WTC11 (cell line): Measurements from ENCODE around the gene PPP1R3C. TPM values are rescaled to one million over a fixed set of nuclear protein-coding genes. Genes with fewer than 3 reads are reported as not detected.

Experiments used
- ATAC-seq: fragments of 200-7000 bp; cut with Tn5 transposase; 2 replicates; pipeline ENCODE4 v1.10.0; 2021; ENCODE audit warnings: mild to moderate bottlenecking, moderate library complexity
- CTCF ChIA-PET: fragments of 300-600 bp; sonication (Branson Sonifier 250); formaldehyde crosslinking; loops from one replicate; lab custom pipeline; 2021; ENCODE audit warnings: antibody characterized with exemption; lab: Charles Lee
- POLR2A ChIA-PET: fragments of 350-600 bp; sonication (Branson Sonifier 250); formaldehyde crosslinking; loops from one replicate; lab custom pipeline; 2021; ENCODE audit warnings: antibody characterized with exemption; lab: Charles Lee
- DNase-seq: peaks from one replicate; pipeline ENCODE4 v3.0.0; 2021; ENCODE audit warnings: low spot score
- H3K27ac Mint-ChIP-seq: 2 replicates; pipeline ENCODE4 v1.8.0; 2021; ENCODE audit warnings: mixed read lengths
- H3K27me3 Mint-ChIP-seq: 2 replicates; pipeline ENCODE4 v1.8.0; 2021; ENCODE audit warnings: low read depth, mild to moderate bottlenecking, moderate library complexity, mixed read lengths
- H3K36me3 Mint-ChIP-seq: 2 replicates; pipeline ENCODE4 v1.8.0; 2021; ENCODE audit warnings: mixed read lengths
- H3K4me1 Mint-ChIP-seq: 2 replicates; pipeline ENCODE4 v1.8.0; 2022; ENCODE audit warnings: mixed read lengths
- H3K4me3 Mint-ChIP-seq: 2 replicates; pipeline ENCODE4 v1.8.0; 2021; ENCODE audit warnings: mild to moderate bottlenecking, moderate library complexity, mixed read lengths
- H3K9me3 Mint-ChIP-seq: 2 replicates; pipeline ENCODE4 v1.8.0; 2021; ENCODE audit warnings: mixed read lengths
- AR ChIP-seq: fragments of 250-450 bp; sonication (Bioruptor Pico); IDR thresholded peaks from 2 replicates; pipeline ENCODE4 v1.9.0; 2021; ENCODE audit warnings: mild to moderate bottlenecking
- ATF1 ChIP-seq: sonication (generic); formaldehyde crosslinking; IDR thresholded peaks from 2 replicates; pipeline ENCODE4 v1.8.1; 2023; ENCODE audit warnings: mild to moderate bottlenecking, moderate library complexity, missing genetic modification reagents
- CBFB ChIP-seq: sonication (generic); formaldehyde crosslinking; IDR thresholded peaks from 2 replicates; pipeline ENCODE4 v1.8.1; 2022; ENCODE audit warnings: mild to moderate bottlenecking, low read depth, missing genetic modification reagents
- ERG ChIP-seq: fragments of 250-450 bp; sonication (Bioruptor Pico); IDR thresholded peaks from 2 replicates; pipeline ENCODE4 v1.8.0; 2021; ENCODE audit warnings: mild to moderate bottlenecking
- ETV6 ChIP-seq: sonication (generic); formaldehyde crosslinking; IDR thresholded peaks from 2 replicates; pipeline ENCODE4 v1.8.1; 2022; ENCODE audit warnings: mild to moderate bottlenecking, missing genetic modification reagents
- FOXP1 ChIP-seq: sonication (generic); formaldehyde crosslinking; IDR thresholded peaks from 2 replicates; pipeline ENCODE4 v1.8.0; 2022; ENCODE audit warnings: missing genetic modification reagents, mild to moderate bottlenecking, moderate library complexity, borderline replicate concordance
- FOXP4 ChIP-seq: sonication (generic); formaldehyde crosslinking; IDR thresholded peaks from 2 replicates; pipeline ENCODE4 v1.8.0; 2022; ENCODE audit warnings: mild to moderate bottlenecking, missing genetic modification reagents
- GABPB1 ChIP-seq: sonication (generic); formaldehyde crosslinking; IDR thresholded peaks from 2 replicates; pipeline ENCODE4 v1.8.1; 2023; ENCODE audit warnings: mild to moderate bottlenecking, missing genetic modification reagents
- GRHL2 ChIP-seq: fragments of 250-450 bp; sonication (Bioruptor Pico); IDR thresholded peaks from 2 replicates; pipeline ENCODE4 v1.8.0; 2022; ENCODE audit warnings: mild to moderate bottlenecking, moderate library complexity; ENCODE audit not compliant: insufficient replicate concordance, severe bottlenecking
- GTF2I ChIP-seq: fragments of 250-450 bp; sonication (Bioruptor Pico); conservative IDR thresholded peaks from 2 replicates; pipeline ENCODE4 v1.4.0; 2021; ENCODE audit warnings: mild to moderate bottlenecking
- HMGA2 ChIP-seq: fragments of 250-450 bp; sonication (Bioruptor Pico); IDR thresholded peaks from 2 replicates; pipeline ENCODE4 v1.4.0; 2021; ENCODE audit warnings: mild to moderate bottlenecking, moderate library complexity
- HMGXB4 ChIP-seq: sonication (generic); formaldehyde crosslinking; IDR thresholded peaks from 2 replicates; pipeline ENCODE4 v1.8.1; 2023; ENCODE audit warnings: mild to moderate bottlenecking, moderate library complexity, missing genetic modification reagents
- IRF1 ChIP-seq: sonication (generic); formaldehyde crosslinking; IDR thresholded peaks from 2 replicates; pipeline ENCODE4 v1.8.0; 2023; ENCODE audit warnings: missing genetic modification reagents
- IRF2 ChIP-seq: sonication (generic); formaldehyde crosslinking; IDR thresholded peaks from 2 replicates; pipeline ENCODE4 v1.8.0; 2022; ENCODE audit warnings: low read depth, missing genetic modification reagents, borderline replicate concordance
- MLX ChIP-seq: sonication (generic); formaldehyde crosslinking; IDR thresholded peaks from 2 replicates; pipeline ENCODE4 v1.8.1; 2023; ENCODE audit warnings: mild to moderate bottlenecking, missing genetic modification reagents, moderate library complexity
- NFE2L1 ChIP-seq: sonication (generic); formaldehyde crosslinking; IDR thresholded peaks from 2 replicates; pipeline ENCODE4 v1.8.1; 2023; ENCODE audit warnings: missing genetic modification reagents
- PRDM15 ChIP-seq: sonication (generic); formaldehyde crosslinking; IDR thresholded peaks from 2 replicates; pipeline ENCODE4 v1.8.0; 2022; ENCODE audit warnings: missing genetic modification reagents
- RORB ChIP-seq: fragments of 250-450 bp; sonication (Bioruptor Pico); IDR thresholded peaks from 2 replicates; pipeline ENCODE4 v1.9.0; 2021; ENCODE audit warnings: mild to moderate bottlenecking
- TCF7 ChIP-seq: sonication (generic); formaldehyde crosslinking; IDR thresholded peaks from 2 replicates; pipeline ENCODE4 v1.8.0; 2022; ENCODE audit warnings: mild to moderate bottlenecking, low read depth, missing genetic modification reagents, moderate library complexity
- TP53 ChIP-seq: sonication (generic); formaldehyde crosslinking; IDR thresholded peaks from 2 replicates; pipeline ENCODE4 v1.8.1; 2023; ENCODE audit warnings: mild to moderate bottlenecking, missing genetic modification reagents
- ZNF138 ChIP-seq: sonication (generic); formaldehyde crosslinking; conservative IDR thresholded peaks from 2 replicates; pipeline ENCODE4 v1.8.1; 2022; ENCODE audit warnings: mild to moderate bottlenecking, moderate library complexity, missing genetic modification reagents
- ZSCAN18 ChIP-seq: fragments of 250-450 bp; sonication (Bioruptor Pico); IDR thresholded peaks from 2 replicates; pipeline ENCODE4 v2.1.2; 2022; ENCODE audit warnings: mild to moderate bottlenecking, moderate library complexity
- total RNA-seq: library from RNA; stranded (reverse); gene quantifications from 3 replicates; pipeline ENCODE4 v1.2.3, GENCODE V29; 2021

PPP1R3C gene
- total RNA-seq, 1 experiment from 2014 or later = 1.5 TPM

- TF ChIP-seq HMGXB4 (CRISPR knock-in tag) = no peak
- no peak for TF ChIP-seq ETV6 (CRISPR knock-in tag)
- no peak for TF ChIP-seq IRF1
Observed at GRCh38 chr10:91582153-91582554, 50.7 kb downstream of the PPP1R3C start (continued).

- H3K36me3 Mint-ChIP-seq = no peaks in the 10 kb centered on the region
- POLR2A ChIA-PET = no interaction called here
- no peak for ATAC-seq
- no peak overlapping the region for H3K4me3 Mint-ChIP-seq
- CTCF ChIA-PET = no interaction called here
- no peak for DNase-seq
- peaks cover 4% of the 10 kb centered on the region; the same call in 1 of the 2 replicates for H3K27me3 Mint-ChIP-seq
- peaks cover 12% of the 10 kb centered on the region for H3K9me3 Mint-ChIP-seq
- no peak overlapping the region for H3K27ac Mint-ChIP-seq
- no peaks in the 10 kb centered on the region for H3K4me1 Mint-ChIP-seq
- TF ChIP-seq ZNF138 (no peak), MLX (no peak), PRDM15 (no peak), FOXP4 (no peak), ZSCAN18 (CRISPR knock-in tag) (no peak), GTF2I (CRISPR knock-in tag) (no peak), TCF7 (CRISPR knock-in tag) (no peak), IRF2 (CRISPR knock-in tag) (no peak), ATF1 (no peak), NFE2L1 (CRISPR knock-in tag) (no peak), CBFB (CRISPR knock-in tag) (no peak), AR (no peak), GRHL2 (CRISPR knock-in tag) (no peak), FOXP1 (no peak), HMGA2 (no peak), RORB (CRISPR knock-in tag) (no peak), ERG (no peak), TP53 (CRISPR knock-in tag) (no peak), GABPB1 (CRISPR knock-in tag) (no peak)
Observed at GRCh38 chr10:91579329-91579985, 53.4 kb downstream of the PPP1R3C start.
